DMS53 treated with DMSO at 0.1 percent for 48 hours (cell line): ENCODE measurements around the gene SSR4.
"Not testable (repeated sequence)": the region's sequence is repeated elsewhere in the genome, so short reads cannot be mapped to it uniquely, and the experiment has no call there.

Source experiments
- DNase-seq: peaks from one replicate; lab custom pipeline; 2025; ENCODE audit not compliant: unreplicated experiment; lab: John Stamatoyannopoulos, UW

The SSR4 gene

GRCh38 chrX:153794018-153794896 lies at the start of gene SSR4, which contains the start of gene IDH3G:
TSS of gene SSR4 (plus strand) at chrX:153794668. CDS start at chrX:153794688, 20 bp downstream.
TSS of gene IDH3G (minus strand) at chrX:153794375. CDS start at chrX:153794326, 49 bp downstream.
- peak; percentile 96 for DNase-seq

- not testable (repeated sequence) for DNase-seq
Measured at GRCh38 chrX:153745067-153745433, 49.4 kb upstream of the SSR4 start.

DNA sequence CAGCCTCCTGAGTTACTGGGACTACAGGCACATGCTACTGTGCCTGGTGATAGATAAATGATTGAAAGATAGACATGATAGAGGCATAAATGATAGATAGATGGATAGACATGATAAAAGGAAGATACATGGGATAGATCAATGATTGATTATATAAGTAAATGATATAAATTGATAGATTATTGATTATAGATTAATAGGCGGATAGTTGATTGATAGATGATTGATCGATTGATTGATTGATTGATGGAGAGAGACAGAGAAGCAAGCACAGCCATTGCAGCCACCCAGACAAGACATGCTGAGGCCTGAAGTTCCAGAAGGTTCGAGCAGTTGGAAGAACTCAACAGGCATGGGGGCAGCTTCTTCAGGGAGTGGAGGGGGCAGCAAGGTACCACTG lies 48.1 kb upstream of the SSR4 start:
- no peak for DNase-seq

DNA sequence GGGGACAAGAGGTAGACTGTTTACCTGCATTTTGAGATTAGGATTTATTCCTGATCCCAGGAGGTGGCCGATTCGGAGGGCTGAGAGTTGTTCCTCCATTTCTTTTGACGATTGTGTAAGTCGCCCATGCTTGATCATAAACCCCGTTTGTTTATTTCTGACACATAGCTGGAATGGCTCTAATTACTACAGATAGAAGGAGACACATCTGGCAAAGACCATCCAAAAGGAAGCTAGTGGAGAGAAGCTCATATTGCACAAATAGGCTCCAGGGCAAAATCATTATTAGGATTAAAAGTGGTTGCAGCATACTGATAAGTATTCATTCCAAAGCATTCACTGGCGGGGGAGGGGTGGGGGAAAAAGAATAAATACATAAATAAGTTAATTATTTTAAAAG lies 47.5 kb upstream of the SSR4 start:
- not testable (repeated sequence) for DNase-seq

- DNase-seq = not testable (repeated sequence)
Measured at GRCh38 chrX:153749017-153749416, 45.5 kb upstream of the SSR4 start.

- DNase-seq = no peak
Measured at GRCh38 chrX:153750127-153750774, 44.2 kb upstream of the SSR4 start.

DNA sequence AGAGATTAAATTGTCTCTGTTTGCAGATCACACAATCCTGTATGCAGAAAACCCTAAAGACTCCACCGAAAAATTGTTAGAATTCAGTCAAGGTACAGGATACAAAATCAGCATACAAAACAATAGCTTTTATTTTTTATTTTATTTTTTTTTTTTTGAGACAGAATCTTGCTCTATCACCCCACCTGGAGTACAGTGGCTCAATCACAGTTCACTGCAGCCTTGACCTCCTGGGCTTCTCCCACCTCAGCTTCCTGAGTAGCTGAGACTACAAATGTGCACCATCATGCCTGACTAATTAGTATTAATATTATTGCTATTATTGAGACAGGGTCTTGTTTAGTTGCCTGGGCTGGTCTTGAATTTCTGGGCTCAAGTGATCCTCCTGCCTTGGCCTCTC lies 39.3 kb upstream of the SSR4 start:
- DNase-seq = no peak

DNA sequence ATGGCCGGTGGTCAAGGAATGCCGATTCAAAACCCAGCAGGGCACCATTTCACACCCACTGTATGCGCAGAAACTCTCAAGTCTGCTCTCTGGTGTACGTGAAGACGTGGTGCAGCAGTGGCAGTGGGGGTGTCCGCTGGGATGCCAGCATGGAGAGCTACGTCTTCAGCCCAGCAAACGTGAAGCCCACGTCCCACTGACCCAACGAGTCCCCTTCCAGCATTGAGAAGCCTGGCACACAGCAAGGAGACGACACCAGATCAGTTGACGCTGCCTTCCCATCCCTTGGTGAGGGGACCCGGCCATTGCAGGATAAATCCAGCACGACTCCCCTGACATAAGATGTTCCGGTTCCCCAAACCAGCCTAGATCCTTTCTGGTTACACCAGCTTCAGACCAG lies 32.6 kb upstream of the SSR4 start:
- DNase-seq = no peak

GRCh38 chrX:153762626-153763173 lies 31.8 kb upstream of the SSR4 start:
- no peak for DNase-seq

GRCh38 chrX:153763298-153763932 lies 31.1 kb upstream of the SSR4 start:
- DNase-seq = no peak

DNA sequence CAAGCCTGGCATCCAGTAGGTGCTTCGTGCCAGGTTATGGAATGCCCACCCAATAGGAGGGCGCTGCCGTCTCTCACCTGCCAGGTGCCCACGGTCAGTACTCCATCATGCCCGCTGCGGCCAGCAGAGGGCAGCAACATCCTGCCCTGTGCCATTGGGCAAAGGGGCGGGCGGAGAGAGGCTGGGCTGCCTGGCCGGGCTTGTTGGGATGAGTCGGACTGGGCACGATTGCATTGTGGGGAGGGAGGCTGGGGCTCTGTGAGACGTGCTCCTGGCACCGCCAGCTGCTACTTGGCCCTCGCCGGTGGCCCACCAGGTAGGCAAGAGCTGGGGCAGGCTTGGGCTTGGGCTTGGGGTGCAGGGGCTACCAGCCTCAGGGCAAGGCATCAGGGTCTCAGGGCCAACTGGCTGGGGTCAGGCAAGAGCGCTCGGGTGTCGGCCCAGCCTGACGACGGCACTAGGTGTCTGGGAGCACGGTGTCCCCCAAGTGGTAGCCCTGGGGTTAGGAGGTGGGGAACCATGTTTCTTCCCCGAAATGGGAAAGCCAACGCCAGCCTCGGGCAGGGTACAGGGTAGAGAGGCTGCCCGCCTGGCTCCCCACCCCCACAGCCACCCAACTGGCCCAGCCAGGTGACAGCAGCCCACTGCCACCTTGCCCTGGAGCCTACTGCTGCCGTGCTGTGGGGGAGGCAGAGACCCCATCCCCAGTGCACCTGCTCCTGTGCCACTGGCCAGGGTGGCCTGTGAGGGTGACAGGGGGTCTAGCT lies 30.3 kb upstream of the SSR4 start, which contains the start of gene PLXNB3:
PLXNB3 (plus strand) TSS at position 261 of the 767 bp plus-strand sequence. CDS start 1,287 bp downstream, outside the sequence.
- peak; percentile 63 for DNase-seq

DNA sequence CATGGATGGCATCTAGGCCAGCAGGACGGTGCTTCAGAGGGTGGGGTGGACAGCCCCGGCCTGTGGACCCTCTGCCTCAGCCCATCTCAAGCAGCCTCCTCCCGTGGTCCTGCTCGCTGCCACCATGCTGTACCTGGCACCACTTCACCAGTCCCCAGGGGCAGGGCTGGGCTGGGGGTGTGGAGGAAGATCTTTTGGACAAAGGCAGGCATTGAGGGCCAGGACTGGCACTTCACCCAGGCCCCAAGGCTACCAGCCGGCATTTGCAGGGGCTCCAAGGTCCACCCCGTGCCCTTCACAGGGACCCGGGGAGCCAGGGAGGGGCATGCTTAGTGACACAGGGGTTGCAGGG lies 29.7 kb upstream of the SSR4 start:
- DNase-seq = no peak

DNA sequence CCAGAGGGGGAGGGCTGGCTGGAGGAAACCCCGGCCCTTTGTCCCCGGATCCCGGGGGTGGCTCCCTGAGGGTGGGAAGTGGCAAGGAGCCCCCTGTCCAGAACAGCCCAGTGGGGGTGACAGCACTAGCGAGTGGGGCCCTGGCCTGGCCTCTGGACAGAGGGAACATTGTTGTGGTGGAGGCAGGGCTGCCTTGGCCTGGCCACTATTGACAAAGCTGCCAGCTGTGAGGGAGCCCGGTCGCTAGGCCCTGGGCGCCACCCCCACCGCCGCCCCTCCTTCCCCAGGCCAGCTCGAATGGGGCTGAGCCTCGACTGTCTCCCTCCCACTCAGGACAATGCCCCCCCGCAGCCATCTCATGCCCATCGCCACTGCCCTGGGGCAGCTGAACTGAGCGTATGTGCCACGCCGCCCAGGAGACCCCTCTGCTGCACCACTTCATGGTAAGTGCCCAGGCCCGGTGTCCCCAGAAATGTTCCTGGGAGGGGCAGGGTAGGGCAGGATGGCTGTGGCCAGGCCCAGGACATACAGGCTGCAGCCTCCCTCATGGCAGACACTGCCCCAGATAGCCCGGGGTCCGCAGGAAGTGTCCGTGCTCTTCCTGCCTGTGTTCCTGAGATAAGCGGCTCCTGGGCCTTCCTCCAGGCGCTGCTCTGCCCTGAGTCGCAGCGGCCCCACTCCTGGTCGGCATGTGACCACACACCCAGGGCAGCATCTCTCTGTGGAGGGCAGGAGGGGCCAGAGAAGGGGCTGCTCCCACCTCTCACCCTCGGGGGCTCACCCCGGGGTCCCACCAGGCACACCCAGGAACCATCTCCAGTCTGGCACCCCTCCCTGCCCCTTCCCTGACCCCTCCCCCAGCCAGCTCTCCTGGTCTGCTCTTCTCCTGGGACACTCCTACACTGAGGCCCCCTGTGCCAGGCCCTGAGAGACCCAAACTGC lies 29.1 kb upstream of the SSR4 start:
- no peak for DNase-seq

DNA sequence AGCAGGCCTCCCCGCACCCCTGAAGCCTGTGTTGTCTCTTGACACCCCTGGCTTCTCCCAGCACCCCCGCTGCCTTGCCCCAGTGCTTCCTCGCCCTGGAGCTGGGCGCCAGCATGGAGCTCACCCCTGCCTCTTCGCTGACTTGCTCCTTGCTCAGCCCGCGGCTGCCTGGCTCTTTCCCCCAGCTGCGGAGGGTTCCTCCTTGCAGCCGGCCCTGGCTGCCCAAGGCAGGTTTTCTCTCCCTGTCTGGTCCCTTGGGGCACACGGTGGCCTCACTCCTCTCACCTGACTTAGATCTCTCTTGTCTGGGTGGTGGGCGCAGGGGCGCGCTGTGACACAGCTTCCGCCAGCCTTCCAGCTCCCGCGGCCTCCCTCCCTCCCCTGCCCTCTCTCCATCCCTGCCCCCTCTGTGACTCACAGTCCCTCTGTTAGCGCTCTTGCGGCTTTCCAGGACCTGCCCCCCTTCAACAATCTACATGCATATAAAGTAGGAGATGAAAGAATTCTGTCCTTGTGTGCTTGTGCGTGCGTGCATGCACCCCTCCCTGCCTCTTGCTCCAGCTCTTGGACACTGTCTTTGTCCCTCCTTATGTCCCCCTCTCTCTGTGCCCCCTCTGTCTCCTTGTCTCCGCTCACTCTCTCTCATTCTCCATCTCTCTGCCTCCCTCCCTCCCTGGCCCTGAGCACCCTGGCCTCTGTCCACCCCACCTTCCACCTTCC lies 28.2 kb upstream of the SSR4 start:
- no peak for DNase-seq

GRCh38 chrX:153766871-153767673 lies 27.4 kb upstream of the SSR4 start:
- DNase-seq = no peak

GRCh38 chrX:153767674-153768055 lies 26.8 kb upstream of the SSR4 start:
- no peak for DNase-seq

GRCh38 chrX:153768311-153769157 lies 25.9 kb upstream of the SSR4 start:
- DNase-seq = no peak
